Right lobe of liver (tissue), 6 donors: ENCODE results near the gene IGLL1. TPM values are rescaled to one million over a fixed set of nuclear protein-coding genes. Genes with fewer than 3 reads are reported as not detected.

Experiments
- ATAC-seq, 4 donors: fragments of 200-7000 bp; cut with Tn5 transposase; one replicate each; pipeline ENCODE4 v1.9.1; 2020; ENCODE audit warnings: mild to moderate bottlenecking in 4 of 4, moderate library complexity in 4 of 4
- DNase-seq, 3 donors: peaks; one replicate each; pipeline ENCODE4 v3.0.0-alpha.2; 2020
- H3K27ac ChIP-seq, 3 donors: fragments of 200-600 bp; one replicate each; pipeline ENCODE4 v1.8.0; 2022
- H3K27me3 ChIP-seq, 2 donors: fragments of 200-600 bp; one replicate each; pipeline ENCODE4 v1.8.0; 2022
- H3K36me3 ChIP-seq, 4 donors: fragments of 200-600 bp; sonication (generic) in 1 of 4; one replicate each; pipeline versions ENCODE4 v1.5.1 to v1.8.0; 2017 to 2022; ENCODE audit warnings: control low read depth in 1 of 4
- H3K4me1 ChIP-seq, 4 donors: fragments of 200-600 bp; sonication (generic) in 1 of 4; one replicate each; pipeline versions ENCODE4 v1.5.1 to v1.8.0; 2017 to 2022; ENCODE audit warnings: control low read depth in 1 of 4
- H3K4me3 ChIP-seq, 3 donors: fragments of 200-600 bp; one replicate each; pipeline ENCODE4 v1.8.0; 2022
- H3K9me3 ChIP-seq, 4 donors: fragments of 200-600 bp; sonication (generic) in 1 of 4; one replicate each; pipeline versions ENCODE4 v1.5.1 to v1.8.0; 2017 to 2022; ENCODE audit warnings: control low read depth in 1 of 4
- POLR2A ChIP-seq: fragments of 450-650 bp; IDR thresholded peaks from one replicate; pipeline ENCODE4 v1.6.1; 2017; ENCODE audit warnings: antibody characterized with exemption, mild to moderate bottlenecking
- WGBS: methylation state at CpG from one replicate; pipeline ENCODE4 v1.1.6; 2018; ENCODE audit warnings: low coverage, low lambda C conversion rate; ENCODE audit not compliant: insufficient coverage; ENCODE audit errors: missing lambda C conversion rate; 5-methylcytosine and 5-hydroxymethylcytosine counted together
- intact Hi-C, 2 donors: fragments of 100-400 bp; cut with DNase I; formaldehyde crosslinking; loops; one replicate each; pipeline versions ENCODE4 v1.11.2 to v1.14.1; 2022
- total RNA-seq, 6 experiments: library from RNA; depleted of rRNA in 2 of 6; stranded (reverse); fragments of >200 nt in 2 of 6; fragmentation: NEBNext Ultra II Directional in 3 of 6; extraction: Animal tissue kit (Norgen Biotek cat#: 25700) in 3 of 6; gene quantifications; one replicate each; pipeline versions ENCODE4 v1.1.0 to v1.2.4, GENCODE V29; 2016 to 2023
- TF ChIP-seq, protein P1 (sequence below), 4 donors: fragments of 200-600 bp in 3 of 4; fragments of 450-650 bp in 1 of 4; IDR thresholded peaks; one replicate each; pipeline versions ENCODE4 v1.5.1 to v1.8.0; 2016 to 2022; ENCODE audit warnings: antibody characterized with exemption in 4 of 4, mild to moderate bottlenecking in 2 of 4
- donor health status: DM: no; HTN: yes; CAD: no.
- donor health status: DM: no; HTN: no; CAD: no.
- donor health status: DM: no; HTN: no; CAD: no.
- donor health status: DM: no; HTN: yes; CAD: no.
- donor health status: DM: no; HTN: yes; CAD: no.

IGLL1 gene
- total RNA-seq, 6 experiments from 2014 or later: not detected

GRCh38 chr22:23534201-23534850 is 45.8 kb downstream of the IGLL1 start:
- DNase-seq (peak in 2 of 3 donors; percentile 39 to 43), ATAC-seq (peak; percentile 9 to 49 (median 25))
- intact Hi-C loops: loop anchor here in 1 of 2 donors (10.0 kb wide), 1 partner anchor 120 kb away; no protein-coding TSS in a partner anchor
- Histone ChIP-seq H3K27me3 (no peaks in the 10 kb centered on the region), H3K4me3 (no peak overlapping the region), H3K36me3 (no peaks in the 10 kb centered on the region), H3K4me1 (no peaks in the 10 kb centered on the region), H3K27ac (peak overlapping the region in 1 of 3 donors; percentile 18), H3K9me3 (no peaks in the 10 kb centered on the region)
- 100% methylated on average over 2 of the region's 10 CpGs for WGBS
- TF ChIP-seq, protein P1, sequence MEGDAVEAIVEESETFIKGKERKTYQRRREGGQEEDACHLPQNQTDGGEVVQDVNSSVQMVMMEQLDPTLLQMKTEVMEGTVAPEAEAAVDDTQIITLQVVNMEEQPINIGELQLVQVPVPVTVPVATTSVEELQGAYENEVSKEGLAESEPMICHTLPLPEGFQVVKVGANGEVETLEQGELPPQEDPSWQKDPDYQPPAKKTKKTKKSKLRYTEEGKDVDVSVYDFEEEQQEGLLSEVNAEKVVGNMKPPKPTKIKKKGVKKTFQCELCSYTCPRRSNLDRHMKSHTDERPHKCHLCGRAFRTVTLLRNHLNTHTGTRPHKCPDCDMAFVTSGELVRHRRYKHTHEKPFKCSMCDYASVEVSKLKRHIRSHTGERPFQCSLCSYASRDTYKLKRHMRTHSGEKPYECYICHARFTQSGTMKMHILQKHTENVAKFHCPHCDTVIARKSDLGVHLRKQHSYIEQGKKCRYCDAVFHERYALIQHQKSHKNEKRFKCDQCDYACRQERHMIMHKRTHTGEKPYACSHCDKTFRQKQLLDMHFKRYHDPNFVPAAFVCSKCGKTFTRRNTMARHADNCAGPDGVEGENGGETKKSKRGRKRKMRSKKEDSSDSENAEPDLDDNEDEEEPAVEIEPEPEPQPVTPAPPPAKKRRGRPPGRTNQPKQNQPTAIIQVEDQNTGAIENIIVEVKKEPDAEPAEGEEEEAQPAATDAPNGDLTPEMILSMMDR (IDR thresholded peaks at IDR 0.05): no peak
- TF ChIP-seq POLR2A: no peak

GRCh38 chr22:23533771-23534191 is 46.3 kb downstream of the IGLL1 start:
- Histone ChIP-seq H3K9me3 (no peaks in the 10 kb centered on the region), H3K4me1 (no peaks in the 10 kb centered on the region), H3K27ac (no peak overlapping the region), H3K4me3 (no peak overlapping the region), H3K36me3 (no peaks in the 10 kb centered on the region), H3K27me3 (no peaks in the 10 kb centered on the region)
- DNase-seq: peak in 1 of 3 donors; percentile 43
- peak; percentile 15 to 50 (median 36) for ATAC-seq
- no peak for TF ChIP-seq POLR2A
- TF ChIP-seq, protein P1 (IDR thresholded peaks at IDR 0.05): no peak
- WGBS: 65% methylated on average over 7 of the region's 8 CpGs
- intact Hi-C loops: loop anchor here in 1 of 2 donors (10.0 kb wide), 1 partner anchor 119 kb away; no protein-coding TSS in a partner anchor

DNA sequence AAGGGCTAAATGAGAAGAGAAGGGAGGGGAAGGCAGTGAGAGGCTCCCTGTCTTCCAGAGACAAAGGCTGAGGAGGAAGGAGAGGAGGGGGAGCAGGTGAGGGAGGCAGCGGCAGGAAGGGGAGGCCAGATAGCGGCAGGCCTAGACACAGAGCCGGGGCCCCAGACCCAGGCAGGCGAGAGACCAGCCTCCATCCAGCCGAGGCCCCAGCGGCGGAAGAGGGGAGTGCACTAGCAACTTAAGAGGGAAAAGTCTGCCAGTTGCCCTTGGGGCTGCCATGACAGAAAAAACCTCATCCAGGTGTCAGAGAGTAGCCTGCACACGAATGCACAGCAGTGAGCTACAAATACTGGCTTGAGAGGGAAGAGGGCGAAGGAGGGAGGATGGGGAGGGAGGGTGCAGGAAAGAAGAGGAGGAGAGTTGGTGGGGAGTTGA is 46.7 kb downstream of the IGLL1 start:
- TF ChIP-seq, protein P1 (IDR thresholded peaks at IDR 0.05): peak in 1 of 4 donors; percentile 4
- no peak for TF ChIP-seq POLR2A
- no peaks in the 10 kb centered on the region for H3K9me3 ChIP-seq
- intact Hi-C loops: loop anchor here in 1 of 2 donors (10.0 kb wide), 1 partner anchor 119 kb away; no protein-coding TSS in a partner anchor
- 43% methylated on average over 7 of the region's 9 CpGs for WGBS
- no peaks in the 10 kb centered on the region for H3K36me3 ChIP-seq
- H3K27ac ChIP-seq: no peak overlapping the region
- no peak overlapping the region for H3K4me3 ChIP-seq
- peak in 1 of 3 donors; percentile 35 for DNase-seq
- ATAC-seq: no peak
- H3K27me3 ChIP-seq: no peaks in the 10 kb centered on the region
- no peaks in the 10 kb centered on the region for H3K4me1 ChIP-seq

GRCh38 chr22:23532731-23533130 is 47.4 kb downstream of the IGLL1 start:
- H3K36me3 ChIP-seq: no peaks in the 10 kb centered on the region
- intact Hi-C loops: loop anchor here in 1 of 2 donors (10.0 kb wide), 1 partner anchor 118 kb away; no protein-coding TSS in a partner anchor
- DNase-seq (peak in 1 of 3 donors; percentile 31), ATAC-seq (no peak)
- 64% methylated on average over 4 of the region's 5 CpGs for WGBS
- no peak overlapping the region for H3K27ac ChIP-seq
- TF ChIP-seq POLR2A: no peak
- TF ChIP-seq, protein P1 (IDR thresholded peaks at IDR 0.05): no peak
- no peaks in the 10 kb centered on the region for H3K4me1 ChIP-seq
- H3K9me3 ChIP-seq: no peaks in the 10 kb centered on the region
- H3K4me3 ChIP-seq: no peak overlapping the region
- H3K27me3 ChIP-seq: no peaks in the 10 kb centered on the region
